COR-L47 (cell line): ENCODE measurements around the gene GCC2.
A peak's percentile ranks its signal among the peaks of the same experiment; 100 is the strongest.
"Not testable (repeated sequence)": the region's sequence is repeated elsewhere in the genome, so short reads cannot be mapped to it uniquely, and the experiment has no call there.

Experiments
- DNase-seq: peaks from one replicate; lab custom pipeline; 2025; lab: John Stamatoyannopoulos, UW

Gene GCC2

GRCh38 chr2:108441712-108442111 is 7.3 kb upstream of the GCC2 start:
- no peak for DNase-seq

- no peak for DNase-seq
Observed at GRCh38 chr2:108444941-108445840, 3.8 kb upstream of the GCC2 start.

- peak; percentile 30 for DNase-seq
Observed at GRCh38 chr2:108446703-108447102, 2.3 kb upstream of the GCC2 start.

GRCh38 chr2:108447947-108448677 is 894 bp upstream of the GCC2 start:
- DNase-seq = no peak

- no peak for DNase-seq
Observed at GRCh38 chr2:108449410-108450130, 564 bp downstream of the GCC2 start.

GRCh38 chr2:108450863-108451262 is 1.9 kb downstream of the GCC2 start:
- DNase-seq = no peak

- no peak for DNase-seq
Observed at GRCh38 chr2:108451976-108452375, 3.0 kb downstream of the GCC2 start.

GRCh38 chr2:108453530-108453929 is 4.5 kb downstream of the GCC2 start:
- not testable (repeated sequence) for DNase-seq

GRCh38 chr2:108454440-108454839 is 5.4 kb downstream of the GCC2 start:
- DNase-seq = no peak

GRCh38 chr2:108455571-108455970 is 6.6 kb downstream of the GCC2 start:
- no peak for DNase-seq

GRCh38 chr2:108458082-108458481 is 9.1 kb downstream of the GCC2 start:
- DNase-seq = no peak

GRCh38 chr2:108459441-108459840 is 10.4 kb downstream of the GCC2 start:
- no peak for DNase-seq

- no peak for DNase-seq
Observed at GRCh38 chr2:108460345-108461037, 11.5 kb downstream of the GCC2 start.

GRCh38 chr2:108477099-108477498 is 28.1 kb downstream of the GCC2 start:
- DNase-seq = no peak

- no peak for DNase-seq
Observed at GRCh38 chr2:108485253-108485652, 36.2 kb downstream of the GCC2 start.

- no peak for DNase-seq
Observed at GRCh38 chr2:108490506-108491122, 41.6 kb downstream of the GCC2 start.

GRCh38 chr2:108491848-108492247 is 42.8 kb downstream of the GCC2 start:
- no peak for DNase-seq

GRCh38 chr2:108492364-108492763 is 43.4 kb downstream of the GCC2 start:
- no peak for DNase-seq

- DNase-seq = not testable (repeated sequence)
Observed at GRCh38 chr2:108496167-108496566, 47.2 kb downstream of the GCC2 start.

- not testable (repeated sequence) for DNase-seq
Observed at GRCh38 chr2:108507620-108508019, 58.6 kb downstream of the GCC2 start.

- not testable (repeated sequence) for DNase-seq
Observed at GRCh38 chr2:108512431-108512830, 63.4 kb downstream of the GCC2 start.
